ENCODE results near the gene NDUFA8. TPM values are rescaled to one million over a fixed set of nuclear protein-coding genes. Genes with fewer than 3 reads are reported as not detected.

NDUFA8 gene
- total and polyA plus RNA-seq, 9 of the 15 experiments (the other 6 are each of a cell fraction or from before 2014, with no cell fraction given), result 105 to 212 (median 133) TPM

- TF ChIP-seq ZNF280B (CRISPR knock-in tag; IDR thresholded peaks at IDR 0.05) (no peak), ARID2 (IDR thresholded peaks at IDR 0.05) (no peak), ILF3 (IDR thresholded peaks at IDR 0.05; ENCODE audit: borderline replicate concordance) (no peak)
- no peak for DNase-seq (ENCODE audit: extremely low read depth in 1 of 4, low spot score in 3 of 4)
- no TSS peak for BruUV-seq (replicated peaks)
- in situ Hi-C loops (cut with MboI) (no loop called here), intact Hi-C loops (cut with micrococcal nuclease) (no loop called here)
- Histone ChIP-seq H2AFZ (ENCODE audit: low read depth, low read length) (no peak overlapping the region), H4K20me1 (replicated peaks; ENCODE audit: control insufficient read depth, insufficient read depth, low read length) (0 out of 2 replicates have a peak, but pooled peaks cover 4% of the 10 kb centered on the region), H3K9ac (ENCODE audit: insufficient read depth in 1 of 2, low read depth in 2 of 2, low read length in 2 of 2) (no peak overlapping the region), H3K36me3 (ENCODE audit: control insufficient read depth, insufficient read depth, low read length) (peaks cover 31% of the 10 kb centered on the region; the same call in 2 of the 3 replicates), H3K79me2 (ENCODE audit: control insufficient read depth, insufficient read depth, low read length) (no peaks in the 10 kb centered on the region), H3K4me3 (no peak overlapping the region), H3K4me1 (replicated peaks in 1 of 2; ENCODE audit: control insufficient read depth in 2 of 2, insufficient read depth in 2 of 2, low read length in 2 of 2) (no peaks in the 10 kb centered on the region), H3K9me1 (ENCODE audit: control insufficient read depth, insufficient read depth, low read length) (no peaks in the 10 kb centered on the region), H3K4me2 (ENCODE audit: insufficient read depth, low read length) (no peak overlapping the region), H3K9me3 (replicated peaks; ENCODE audit: control insufficient read depth, insufficient read depth, low read depth, low read length) (no peaks in the 10 kb centered on the region), H3K27me3 (ENCODE audit: control insufficient read depth in 2 of 2, insufficient read depth in 2 of 2, low read length in 2 of 2) (no peaks in the 10 kb centered on the region), H3K27ac (ENCODE audit: extremely low read depth, low read depth, low read length) (no peak overlapping the region)
- 100% methylated on average over 1 of the region's 1 CpG for WGBS (ENCODE audit: insufficient coverage, low coverage, missing lambda C conversion rate)
- FAIRE-seq, result no peak
- ATAC-seq, result no peak
- POLR2A ChIA-PET, result interaction anchor here (0.6 to 1.1 kb wide), 2 partner anchors 21 to 589 kb away, joined by 3 to 4 read pairs; no protein-coding TSS in a partner anchor
- CTCF ChIA-PET (ENCODE audit: low intra/inter-chr PET ratio), result no interaction called here
Measured at GRCh38 chr9:122201641-122202040, 42.1 kb upstream of the NDUFA8 start.

Data from K562 (cell line).